Ectodermal cell (in vitro differentiated cells): ENCODE data around the gene MCL1. TPM values are rescaled to one million over a fixed set of nuclear protein-coding genes. Genes with fewer than 3 reads are reported as not detected.
A peak's percentile ranks its signal among the peaks of the same experiment; 100 is the strongest.
"Not testable (repeated sequence)": the region's sequence is repeated elsewhere in the genome, so short reads cannot be mapped to it uniquely, and the experiment has no call there.

Experiments
- H3K27ac ChIP-seq: 2 replicates; pipeline ENCODE4 v1.7.0; 2013; ENCODE audit warnings: mild to moderate bottlenecking, low read depth, low read length; ENCODE audit not compliant: insufficient read depth, poor library complexity, severe bottlenecking
- H3K27me3 ChIP-seq: 2 replicates; pipeline ENCODE4 v1.7.0; 2013; ENCODE audit warnings: mild to moderate bottlenecking, low read length; ENCODE audit not compliant: insufficient read depth, control insufficient read depth, poor library complexity, severe bottlenecking
- H3K36me3 ChIP-seq: one replicate; pipeline ENCODE4 v1.7.0; 2013; ENCODE audit warnings: low read length; ENCODE audit not compliant: control insufficient read depth, insufficient read depth
- H3K4me1 ChIP-seq: one replicate; pipeline ENCODE4 v1.7.0; 2013; ENCODE audit warnings: low read length; ENCODE audit not compliant: control insufficient read depth, insufficient read depth
- H3K4me3 ChIP-seq: 2 replicates; pipeline ENCODE4 v1.7.0; 2013; ENCODE audit warnings: low read depth, low read length, control low read depth; ENCODE audit not compliant: insufficient read depth
- H3K9me3 ChIP-seq: 2 replicates; pipeline ENCODE4 v1.7.0; 2013; ENCODE audit warnings: mild to moderate bottlenecking, low read length, moderate library complexity; ENCODE audit not compliant: control insufficient read depth
- WGBS, 2 experiments: methylation state at CpG; one replicate each; pipeline ENCODE4 v1.1.7; 2013; ENCODE audit warnings: missing lambda C conversion rate in 2 of 2; 5-methylcytosine and 5-hydroxymethylcytosine counted together
- polyA plus RNA-seq, 4 experiments: library from polyadenylated mRNA; stranded (reverse); fragments of 50-300 nt; gene quantifications; one replicate each; pipeline ENCODE4 v1.2.3, GENCODE V29; 2013

Gene MCL1
- 165 TPM for polyA plus RNA-seq (2013, experiment 1 of 4)
- polyA plus RNA-seq (2013, experiment 2 of 4), result 171 TPM
- polyA plus RNA-seq (2013, experiment 3 of 4), result 114 TPM
- 126 TPM for polyA plus RNA-seq (2013, experiment 4 of 4)

- peaks cover 28% of the 10 kb centered on the region for H3K36me3 ChIP-seq
- H3K27ac ChIP-seq, result peak within 1 kb of the TSS; percentile 99
- H3K4me1 ChIP-seq, result peaks cover 17% of the 10 kb centered on the region
- H3K27me3 ChIP-seq, result no peaks in the 10 kb centered on the region
- H3K4me3 ChIP-seq, result peak within 1 kb of the TSS; percentile 96
- H3K9me3 ChIP-seq, result no peaks in the 10 kb centered on the region
- 0% methylated on average over 94 of the region's 94 CpGs for WGBS, 2 experiments
Measured at GRCh38 chr1:150579110-150579944, at the start of gene MCL1. MCL1 (minus strand) TSS chr1:150579610; CDS start chr1:150579530, 80 bp downstream.

- H3K27me3 ChIP-seq, result no peaks in the 10 kb centered on the region
- no peaks in the 10 kb centered on the region for H3K4me1 ChIP-seq
- peaks cover 29% of the 10 kb centered on the region for H3K36me3 ChIP-seq
- 0 to 1% methylated on average over 9 of the region's 9 CpGs for WGBS, 2 experiments
- H3K4me3 ChIP-seq, result peak overlapping the region; percentile 60
- peak overlapping the region; percentile 99 for H3K27ac ChIP-seq
- no peaks in the 10 kb centered on the region for H3K9me3 ChIP-seq
Measured at GRCh38 chr1:150628766-150629114, 49.3 kb upstream of the MCL1 start.

- H3K36me3 ChIP-seq, result peaks cover 33% of the 10 kb centered on the region
- WGBS, 2 experiments, result 83 to 85% methylated on average over 5 of the region's 5 CpGs
Measured at GRCh38 chr1:150627826-150628410, 48.5 kb upstream of the MCL1 start.

GRCh38 chr1:150626150-150626549 lies 46.7 kb upstream of the MCL1 start:
- Histone ChIP-seq H3K4me3 (no peak overlapping the region), H3K4me1 (no peaks in the 10 kb centered on the region), H3K27me3 (no peaks in the 10 kb centered on the region), H3K27ac (no peak overlapping the region), H3K36me3 (peaks cover 36% of the 10 kb centered on the region), H3K9me3 (no peaks in the 10 kb centered on the region)
- 96 to 98% methylated on average over 2 of the region's 2 CpGs for WGBS, 2 experiments

More at GRCh38 chr1:150627826-150628410, 48.5 kb upstream of the MCL1 start:
- Histone ChIP-seq H3K27ac (no peak overlapping the region), H3K9me3 (no peaks in the 10 kb centered on the region), H3K4me1 (no peaks in the 10 kb centered on the region), H3K27me3 (no peaks in the 10 kb centered on the region), H3K4me3 (peak overlapping the region; percentile 60)

- H3K27me3 ChIP-seq, H3K27ac ChIP-seq, H3K9me3 ChIP-seq, H3K4me1 ChIP-seq, H3K4me3 ChIP-seq: not testable (repeated sequence)
- H3K36me3 ChIP-seq, result peaks cover 46% of the 10 kb centered on the region
- 90 to 94% methylated on average over 1 of the region's 1 CpG for WGBS, 2 experiments
Measured at GRCh38 chr1:150624546-150624945, 45.1 kb upstream of the MCL1 start.

- not testable (repeated sequence) for H3K27me3 ChIP-seq, H3K4me3 ChIP-seq, H3K4me1 ChIP-seq, H3K9me3 ChIP-seq, H3K27ac ChIP-seq
- 100% methylated on average over 1 of the region's 1 CpG for WGBS, 2 experiments
- H3K36me3 ChIP-seq, result peaks cover 49% of the 10 kb centered on the region
Measured at GRCh38 chr1:150624134-150624533, 44.7 kb upstream of the MCL1 start.

GRCh38 chr1:150622303-150622975 lies 43.0 kb upstream of the MCL1 start:
- Histone ChIP-seq H3K27ac (peak overlapping the region; percentile 26), H3K27me3 (no peaks in the 10 kb centered on the region), H3K9me3 (no peaks in the 10 kb centered on the region), H3K4me1 (no peaks in the 10 kb centered on the region), H3K36me3 (peaks cover 56% of the 10 kb centered on the region), H3K4me3 (no peak overlapping the region)
- WGBS, 2 experiments, result 84 to 86% methylated on average over 8 of the region's 8 CpGs

GRCh38 chr1:150621497-150622302 lies 42.3 kb upstream of the MCL1 start:
- WGBS, 2 experiments, result 87 to 92% methylated on average over 4 to 7 of the region's 8 CpGs
- Histone ChIP-seq H3K9me3 (no peaks in the 10 kb centered on the region), H3K4me3 (no peak overlapping the region), H3K4me1 (no peaks in the 10 kb centered on the region), H3K36me3 (peaks cover 57% of the 10 kb centered on the region), H3K27me3 (no peaks in the 10 kb centered on the region), H3K27ac (peak overlapping the region; percentile 26)

GRCh38 chr1:150620919-150621318 lies 41.5 kb upstream of the MCL1 start:
- Histone ChIP-seq H3K27ac (no peak overlapping the region), H3K4me3 (no peak overlapping the region), H3K4me1 (no peaks in the 10 kb centered on the region), H3K9me3 (no peaks in the 10 kb centered on the region), H3K36me3 (peaks cover 63% of the 10 kb centered on the region), H3K27me3 (no peaks in the 10 kb centered on the region)
- 93 to 95% methylated on average over 2 of the region's 2 CpGs for WGBS, 2 experiments
